ENCODE data around the gene EFNA3. TPM values are rescaled to one million over a fixed set of nuclear protein-coding genes. Genes with fewer than 3 reads are reported as not detected.

EFNA3 gene
- total and polyA plus RNA-seq, 9 of the 15 experiments (the other 6 are each of a cell fraction or from before 2014, with no cell fraction given): 0.59 to 7.9 (median 4.7) TPM

DNA sequence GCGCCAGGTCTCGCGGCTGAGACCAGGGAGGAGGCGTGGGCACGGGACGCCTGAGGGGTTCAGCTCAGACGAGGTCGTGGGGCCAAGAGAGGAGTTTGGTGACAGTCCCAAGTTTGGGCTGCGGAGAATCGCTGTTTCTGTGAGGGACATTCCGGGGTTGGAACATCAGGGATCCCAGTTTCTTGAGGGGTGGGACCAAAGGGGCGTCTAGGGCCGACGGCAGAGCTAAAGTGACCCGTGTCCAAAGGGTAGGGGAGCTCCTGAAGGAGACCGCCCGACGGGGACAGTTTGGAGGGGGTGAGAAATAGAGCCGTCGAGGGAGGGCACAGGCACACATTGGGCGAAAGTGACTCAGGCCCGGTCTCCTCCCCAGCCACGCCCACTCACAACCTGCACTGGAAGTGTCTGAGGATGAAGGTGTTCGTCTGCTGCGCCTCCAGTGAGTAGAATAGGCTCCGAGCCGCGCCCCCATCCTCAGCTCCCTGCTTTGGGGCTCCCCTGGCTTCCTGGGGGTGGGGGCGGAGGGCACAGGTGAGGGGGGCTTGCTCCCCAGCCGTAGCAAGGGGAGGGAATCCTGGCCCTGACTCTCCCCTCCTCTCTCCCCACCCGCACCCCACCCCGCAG lies 7.0 kb downstream of the EFNA3 start (continued):
- peak; percentile 43; the same call in 1 of the 2 replicates for TF ChIP-seq EGR1 (conservative IDR thresholded peaks at IDR 0.05)
- peak in 1 of 2 experiments; percentile 1; a peak in 1 of 4 replicates for TF ChIP-seq NRF1 (conservative IDR thresholded peaks at IDR 0.05 in 1 of 2, IDR thresholded peaks at IDR 0.05 in 1 of 2)
- no peak for TF ChIP-seq ZNF512 (tag; IDR thresholded peaks at IDR 0.05)
- TF ChIP-seq NCOA6 (IDR thresholded peaks at IDR 0.05): peak; percentile 71; the same call in 1 of the 2 replicates
- no peak for TF ChIP-seq ZNF41 (CRISPR knock-in tag; conservative IDR thresholded peaks at IDR 0.05)
- no peak for TF ChIP-seq SMARCB1 (IDR thresholded peaks at IDR 0.05; ENCODE audit: insufficient read length, low read depth)
- 0 out of 4 replicates have a peak, but pooled peaks of 1 of the 2 experiments have one; percentile 51 for TF ChIP-seq MLX (CRISPR knock-in tag; conservative IDR thresholded peaks at IDR 0.05)
- peak in 1 of 2 experiments; percentile 9; a peak in 2 of 4 replicates for TF ChIP-seq SIN3A (IDR thresholded peaks at IDR 0.05; ENCODE audit: borderline replicate concordance in 2 of 2, control insufficient read depth in 1 of 2, low read depth in 2 of 2, low read length in 2 of 2)
- no peak for TF ChIP-seq DDX20 (tag; IDR thresholded peaks at IDR 0.05; ENCODE audit: low read depth)
- TF ChIP-seq ZNF444 (CRISPR knock-in tag; IDR thresholded peaks at IDR 0.05): no peak
- no peak for TF ChIP-seq NR2C1 (IDR thresholded peaks at IDR 0.05)
- no peak for TF ChIP-seq NR2C1 (tag; IDR thresholded peaks at IDR 0.05)
- no peak for TF ChIP-seq NFIX (CRISPR knock-in tag; IDR thresholded peaks at IDR 0.05; ENCODE audit: low read depth)
- no peak for TF ChIP-seq JUNB (CRISPR knock-in tag; conservative IDR thresholded peaks at IDR 0.05)
- no peak for TF ChIP-seq HIVEP1 (CRISPR knock-in tag; IDR thresholded peaks at IDR 0.05)
- TF ChIP-seq ZNF263 (CRISPR knock-in tag; IDR thresholded peaks at IDR 0.05; ENCODE audit: borderline replicate concordance): no peak
